H1 (cell line): ENCODE measurements around the gene SYNPO2L. TPM values are rescaled to one million over a fixed set of nuclear protein-coding genes. Genes with fewer than 3 reads are reported as not detected.

Source experiments
- CBX8 ChIP-seq: fragments of 300-800, 300-1000 bp; sonication (generic); IDR thresholded peaks from 2 replicates; pipeline ENCODE4 v1.7.1; 2016; ENCODE audit warnings: low read depth, low read length, borderline replicate concordance
- CEBPB ChIP-seq: IDR thresholded peaks from 2 replicates; pipeline ENCODE4 v1.6.1; 2012; ENCODE audit warnings: low read depth, low read length
- CREB1 ChIP-seq: IDR thresholded peaks from 2 replicates; pipeline ENCODE4 v1.6.1; 2012; ENCODE audit warnings: inconsistent platforms
- JUND ChIP-seq: IDR thresholded peaks from 2 replicates; pipeline ENCODE4 v1.6.1; 2011; ENCODE audit warnings: mild to moderate bottlenecking, improper control_type of control experiment, low read length
- KDM4A ChIP-seq: IDR thresholded peaks from one replicate; pipeline ENCODE4 v1.7.1; 2012; ENCODE audit warnings: low read depth, mild to moderate bottlenecking, moderate library complexity, low read length, inconsistent platforms; ENCODE audit not compliant: severe bottlenecking
- SRF ChIP-seq: IDR thresholded peaks from 2 replicates; pipeline ENCODE4 v1.6.1; 2011; ENCODE audit warnings: mild to moderate bottlenecking, low read depth, low read length, moderate library complexity
- polyA plus RNA-seq, 7 experiments: library from polyadenylated mRNA; depleted of rRNA in 3 of 7; stranded (reverse) in 5 of 7; unstranded in 2 of 7; fragments of >200 nt in 5 of 7; fragments of 200-250 nt in 2 of 7; gene quantifications; 1 replicate in 5 of 7; 2 replicates in 1 of 7; 4 replicates in 1 of 7; pipeline versions ENCODE4 v1.2.1 to v1.2.3, GENCODE V29; 2011 to 2013; ENCODE audit warnings: missing spikeins in 2 of 7, mixed read lengths in 2 of 7
- total RNA-seq: library from RNA; stranded (reverse); fragmentation: NEBNext Ultra II Directional; extraction: Animal tissue kit (Norgen Biotek cat#: 25700); gene quantifications from 2 replicates; pipeline ENCODE4 v1.2.1, GENCODE V29; 2021
- TF ChIP-seq, protein P1 (sequence below): IDR thresholded peaks from 2 replicates; pipeline ENCODE4 v1.6.1; 2012; ENCODE audit warnings: inconsistent platforms

The SYNPO2L gene
- total and polyA plus RNA-seq, 2 of the 8 experiments (the other 6 are each of a cell fraction or from before 2014, with no cell fraction given) = 0.05 to 0.19 TPM

GRCh38 chr10:73643362-73643761 is 12.5 kb downstream of the SYNPO2L start (continued):
- TF ChIP-seq CREB1 (no peak), JUND (no peak), CEBPB (no peak), SRF (no peak), KDM4A (no peak), CBX8 (no peak)
- TF ChIP-seq, protein P1, sequence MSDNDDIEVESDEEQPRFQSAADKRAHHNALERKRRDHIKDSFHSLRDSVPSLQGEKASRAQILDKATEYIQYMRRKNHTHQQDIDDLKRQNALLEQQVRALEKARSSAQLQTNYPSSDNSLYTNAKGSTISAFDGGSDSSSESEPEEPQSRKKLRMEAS = no peak
